DND-41 (cell line): ENCODE measurements around the gene RABGAP1L.

ENCODE experiments used
- CTCF ChIP-seq: IDR thresholded peaks from 2 replicates; pipeline ENCODE4 v1.5.1; 2012; ENCODE audit warnings: borderline replicate concordance, low read length, moderate library complexity, mild to moderate bottlenecking; ENCODE audit not compliant: poor library complexity, severe bottlenecking; ENCODE audit errors: extremely low read depth
- EZH2 ChIP-seq: IDR thresholded peaks from 3 replicates; pipeline ENCODE4 v1.6.1; 2012; ENCODE audit warnings: borderline replicate concordance, low read depth, mild to moderate bottlenecking, moderate library complexity, low read length, inconsistent platforms; ENCODE audit not compliant: severe bottlenecking

GRCh38 chr1:174243451-174244000 lies 84.2 kb downstream of the RABGAP1L start:
- TF ChIP-seq CTCF (no peak), EZH2 (no peak)
